Thyroid gland (tissue), 4 donors: ENCODE measurements around the gene SYMPK. TPM values are rescaled to one million over a fixed set of nuclear protein-coding genes. Genes with fewer than 3 reads are reported as not detected.

Experiments used
- DNase-seq, 2 donors: peaks; one replicate each; pipeline ENCODE4 v3.0.0-alpha.2; 2019
- H3K27ac ChIP-seq, 3 donors: fragments of 200-600 bp; sonication (generic); 1 replicate in 2 of 3; 2 replicates in 1 of 3; pipeline ENCODE4 v1.5.1; 2016 to 2019; ENCODE audit warnings: mild to moderate bottlenecking in 1 of 3, moderate library complexity in 1 of 3
- H3K27me3 ChIP-seq: fragments of 200-600 bp; sonication (generic); one replicate; pipeline ENCODE4 v1.5.1; 2019
- H3K36me3 ChIP-seq, 2 donors: fragments of 200-600 bp; sonication (generic); one replicate each; pipeline ENCODE4 v1.5.1; 2016 to 2019
- H3K4me1 ChIP-seq, 2 donors: fragments of 200-600 bp; sonication (generic); one replicate each; pipeline ENCODE4 v1.5.1; 2017 to 2019
- H3K4me3 ChIP-seq, 3 donors: fragments of 200-600 bp; sonication (generic); replicated peaks in 1 of 3; 1 replicate in 2 of 3; 2 replicates in 1 of 3; pipeline ENCODE4 v1.5.1; 2016; ENCODE audit warnings: mild to moderate bottlenecking in 1 of 3
- H3K9me3 ChIP-seq: fragments of 200-600 bp; sonication (generic); one replicate; pipeline ENCODE4 v1.5.1; 2017
- POLR2A ChIP-seq, 2 donors: fragments of 450-650 bp; IDR thresholded peaks; one replicate each; pipeline ENCODE4 v1.6.1; 2017; ENCODE audit warnings: antibody characterized with exemption in 2 of 2, mild to moderate bottlenecking in 2 of 2, moderate library complexity in 1 of 2
- WGBS, 2 donors: methylation state at CpG; one replicate each; pipeline ENCODE4 v1.1.5; 2017; 5-methylcytosine and 5-hydroxymethylcytosine counted together
- intact Hi-C: fragments of 100-400 bp; cut with DNase I; formaldehyde crosslinking; loops from one replicate; pipeline ENCODE4 v1.15.1; 2023
- total RNA-seq, 4 donors: library from RNA; depleted of rRNA; stranded (reverse); fragments of >200 nt; gene quantifications; one replicate each; pipeline ENCODE4 v1.2.3, GENCODE V29; 2016
- TF ChIP-seq, protein P1 (sequence below), 6 experiments: fragments of 200-600 bp in 3 of 6; fragments of 450-650 bp in 3 of 6; sonication (generic) in 3 of 6; IDR thresholded peaks; one replicate each; pipeline ENCODE4 v1.5.1; 2016 to 2019; ENCODE audit warnings: antibody characterized with exemption in 6 of 6, mild to moderate bottlenecking in 2 of 6, inconsistent platforms in 1 of 6, moderate library complexity in 1 of 6

SYMPK gene
- total RNA-seq, 4 donors from 2014 or later, result 32.4 to 56.8 (median 38.7) TPM

DNA sequence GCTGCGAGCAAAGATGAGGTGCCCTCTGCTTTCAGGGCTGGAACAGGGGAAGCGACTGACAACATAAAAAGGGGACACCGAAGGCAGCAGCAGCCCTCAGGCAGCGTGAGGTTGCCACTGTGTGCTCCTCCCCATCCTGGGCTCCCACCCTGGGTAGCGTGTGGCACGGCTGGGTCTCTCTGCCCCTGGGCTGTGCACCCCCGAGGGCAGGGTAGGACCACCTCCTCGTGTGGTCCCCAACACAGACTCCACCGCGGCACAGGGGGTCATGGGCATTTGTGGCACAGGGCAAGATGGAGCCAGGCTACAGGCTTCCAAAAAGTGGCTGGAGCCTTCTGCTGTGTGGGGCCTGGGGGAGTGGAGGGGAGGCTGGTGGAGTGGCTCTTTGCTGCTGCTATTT, 41.4 kb downstream of the SYMPK start:
- intact Hi-C loops, result no loop called here
- peaks cover 0 to 4% of the 10 kb centered on the region in 2 donors for H3K4me1 ChIP-seq
- H3K27ac ChIP-seq, result no peak overlapping the region
- peaks cover 28 to 47% of the 10 kb centered on the region in 2 donors for H3K36me3 ChIP-seq
- H3K27me3 ChIP-seq, result no peaks in the 10 kb centered on the region
- H3K4me3 ChIP-seq, result no peak overlapping the region
- DNase-seq, result no peak
- WGBS, 2 donors, result 80 to 84% methylated on average over 3 to 10 of the region's 10 CpGs
- TF ChIP-seq, protein P1, sequence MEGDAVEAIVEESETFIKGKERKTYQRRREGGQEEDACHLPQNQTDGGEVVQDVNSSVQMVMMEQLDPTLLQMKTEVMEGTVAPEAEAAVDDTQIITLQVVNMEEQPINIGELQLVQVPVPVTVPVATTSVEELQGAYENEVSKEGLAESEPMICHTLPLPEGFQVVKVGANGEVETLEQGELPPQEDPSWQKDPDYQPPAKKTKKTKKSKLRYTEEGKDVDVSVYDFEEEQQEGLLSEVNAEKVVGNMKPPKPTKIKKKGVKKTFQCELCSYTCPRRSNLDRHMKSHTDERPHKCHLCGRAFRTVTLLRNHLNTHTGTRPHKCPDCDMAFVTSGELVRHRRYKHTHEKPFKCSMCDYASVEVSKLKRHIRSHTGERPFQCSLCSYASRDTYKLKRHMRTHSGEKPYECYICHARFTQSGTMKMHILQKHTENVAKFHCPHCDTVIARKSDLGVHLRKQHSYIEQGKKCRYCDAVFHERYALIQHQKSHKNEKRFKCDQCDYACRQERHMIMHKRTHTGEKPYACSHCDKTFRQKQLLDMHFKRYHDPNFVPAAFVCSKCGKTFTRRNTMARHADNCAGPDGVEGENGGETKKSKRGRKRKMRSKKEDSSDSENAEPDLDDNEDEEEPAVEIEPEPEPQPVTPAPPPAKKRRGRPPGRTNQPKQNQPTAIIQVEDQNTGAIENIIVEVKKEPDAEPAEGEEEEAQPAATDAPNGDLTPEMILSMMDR (IDR thresholded peaks at IDR 0.05), result no peak
- TF ChIP-seq POLR2A (IDR thresholded peaks at IDR 0.05), result no peak
- H3K9me3 ChIP-seq, result no peaks in the 10 kb centered on the region

- 84 to 91% methylated on average over 8 of the region's 8 CpGs for WGBS, 2 donors
- Histone ChIP-seq H3K27ac (no peak overlapping the region), H3K36me3 (peaks cover 24 to 43% of the 10 kb centered on the region in 2 donors), H3K9me3 (no peaks in the 10 kb centered on the region), H3K4me3 (no peak overlapping the region), H3K27me3 (no peaks in the 10 kb centered on the region), H3K4me1 (peaks cover 0 to 4% of the 10 kb centered on the region in 2 donors)
- TF ChIP-seq, protein P1 (IDR thresholded peaks at IDR 0.05), result no peak
- intact Hi-C loops, result no loop called here
- no peak for DNase-seq
Measured at GRCh38 chr19:45821103-45821521, 41.8 kb downstream of the SYMPK start.

DNA sequence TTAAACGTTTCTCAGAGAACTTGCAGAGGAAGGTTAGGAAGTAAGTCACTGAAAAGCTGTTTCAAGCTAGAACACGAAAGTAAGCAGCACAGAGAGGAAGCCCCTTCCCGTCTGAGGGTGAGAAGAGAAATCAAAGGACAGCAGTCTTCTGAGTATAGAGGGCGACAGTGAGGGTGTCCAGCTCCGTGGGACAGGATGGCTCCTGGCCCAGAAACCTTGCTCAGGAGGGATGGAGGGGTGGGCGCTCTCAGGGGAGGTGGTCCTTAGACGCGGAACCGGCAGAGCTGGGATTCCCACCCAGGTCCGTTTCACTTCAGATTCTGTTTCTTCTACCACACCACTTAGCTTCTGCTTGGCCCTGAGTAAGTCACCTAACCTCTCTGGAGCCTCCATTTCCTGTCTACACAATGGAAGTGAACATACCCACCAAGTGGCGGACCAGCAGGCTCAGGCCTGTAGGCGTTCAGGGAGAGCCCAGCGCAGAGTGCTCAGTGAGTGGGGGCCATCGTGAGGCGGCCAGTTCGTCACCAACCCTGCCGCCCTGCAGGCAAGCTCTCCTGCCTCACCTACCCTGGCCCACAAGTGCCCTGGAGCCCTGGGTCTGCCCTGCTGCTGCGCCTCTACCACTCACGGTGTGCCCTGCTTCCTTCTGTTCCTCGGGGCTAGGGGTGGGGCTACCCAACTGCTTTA, 42.4 kb downstream of the SYMPK start:
- TF ChIP-seq, protein P1 (IDR thresholded peaks at IDR 0.05), result no peak
- no peak for TF ChIP-seq POLR2A (IDR thresholded peaks at IDR 0.05)
- Histone ChIP-seq H3K27me3 (no peaks in the 10 kb centered on the region), H3K36me3 (peaks cover 18 to 38% of the 10 kb centered on the region in 2 donors), H3K4me3 (no peak overlapping the region), H3K27ac (no peak overlapping the region), H3K4me1 (peaks cover 0 to 4% of the 10 kb centered on the region in 2 donors), H3K9me3 (no peaks in the 10 kb centered on the region)
- intact Hi-C loops, result no loop called here
- DNase-seq, result no peak
- WGBS, 2 donors, result 79 to 81% methylated on average over 15 to 20 of the region's 20 CpGs

- 91% methylated on average over 6 of the region's 6 CpGs for WGBS, 2 donors
- Histone ChIP-seq H3K27ac (no peak overlapping the region), H3K27me3 (no peaks in the 10 kb centered on the region), H3K4me1 (peaks cover 0 to 4% of the 10 kb centered on the region in 2 donors), H3K4me3 (no peak overlapping the region), H3K9me3 (no peaks in the 10 kb centered on the region), H3K36me3 (peaks cover 12 to 30% of the 10 kb centered on the region in 2 donors)
- no peak for DNase-seq
- no peak for TF ChIP-seq POLR2A (IDR thresholded peaks at IDR 0.05)
- TF ChIP-seq, protein P1 (IDR thresholded peaks at IDR 0.05), result no peak
- intact Hi-C loops, result loop anchor here (5.0 kb wide), 1 partner anchor 63 kb away; no protein-coding TSS in a partner anchor
Measured at GRCh38 chr19:45819769-45820168, 43.2 kb downstream of the SYMPK start.

DNA sequence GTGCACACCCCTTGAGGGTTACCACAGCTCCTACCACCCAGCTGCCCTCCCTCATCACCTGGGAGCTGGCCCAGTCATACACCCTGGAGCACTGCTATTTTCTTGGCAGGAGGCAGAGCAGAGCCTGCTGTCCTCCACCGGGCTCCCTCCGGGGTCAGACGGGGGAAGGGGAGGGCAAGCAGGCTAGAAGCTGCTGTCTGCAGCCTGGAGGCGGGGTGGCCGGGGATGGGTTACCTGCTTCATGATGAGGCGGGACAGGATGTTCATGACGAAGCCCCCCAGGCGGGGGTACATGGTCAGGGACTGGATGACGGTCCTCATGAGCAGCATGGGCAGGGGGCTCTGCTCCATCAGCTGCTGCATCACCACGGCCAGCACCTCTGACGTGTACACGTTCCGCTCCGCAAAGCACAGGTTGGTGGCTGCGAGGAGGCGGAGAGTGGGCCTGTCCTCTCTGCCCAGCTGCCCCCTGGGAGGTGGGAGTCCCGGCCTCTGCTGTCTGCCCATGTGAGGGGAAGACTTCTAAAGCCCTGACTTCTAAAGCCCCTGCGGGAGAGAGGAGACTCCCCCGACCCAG, 45.1 kb downstream of the SYMPK start:
- intact Hi-C loops, result loop anchor here (5.0 kb wide), 1 partner anchor 64 kb away; no protein-coding TSS in a partner anchor
- H3K27ac ChIP-seq, result no peak overlapping the region
- peaks cover 0 to 4% of the 10 kb centered on the region in 2 donors for H3K4me1 ChIP-seq
- H3K4me3 ChIP-seq, result no peak overlapping the region
- DNase-seq, result peak in 1 of 2 donors; percentile 24
- TF ChIP-seq, protein P1 (IDR thresholded peaks at IDR 0.05), result no peak
- TF ChIP-seq POLR2A (IDR thresholded peaks at IDR 0.05), result no peak
- no peaks in the 10 kb centered on the region for H3K27me3 ChIP-seq
- H3K36me3 ChIP-seq, result peaks cover 6 to 14% of the 10 kb centered on the region in 2 donors
- WGBS, 2 donors, result 67 to 85% methylated on average over 11 to 19 of the region's 19 CpGs
- no peaks in the 10 kb centered on the region for H3K9me3 ChIP-seq
